Lower leg skin (tissue), 3 donors: ENCODE measurements around the gene BHLHE23.

Source experiments
- POLR2A ChIP-seq, 2 donors: fragments of 450-650 bp; IDR thresholded peaks; one replicate each; pipeline ENCODE4 v1.6.1; 2016 to 2017; ENCODE audit warnings: antibody characterized with exemption in 2 of 2, mild to moderate bottlenecking in 1 of 2, moderate library complexity in 1 of 2
- TF ChIP-seq, protein P1 (sequence below), 3 donors: fragments of 450-650 bp; IDR thresholded peaks; one replicate each; pipeline ENCODE4 v1.5.1; 2016; ENCODE audit warnings: antibody characterized with exemption in 3 of 3, mild to moderate bottlenecking in 3 of 3, moderate library complexity in 2 of 3

DNA sequence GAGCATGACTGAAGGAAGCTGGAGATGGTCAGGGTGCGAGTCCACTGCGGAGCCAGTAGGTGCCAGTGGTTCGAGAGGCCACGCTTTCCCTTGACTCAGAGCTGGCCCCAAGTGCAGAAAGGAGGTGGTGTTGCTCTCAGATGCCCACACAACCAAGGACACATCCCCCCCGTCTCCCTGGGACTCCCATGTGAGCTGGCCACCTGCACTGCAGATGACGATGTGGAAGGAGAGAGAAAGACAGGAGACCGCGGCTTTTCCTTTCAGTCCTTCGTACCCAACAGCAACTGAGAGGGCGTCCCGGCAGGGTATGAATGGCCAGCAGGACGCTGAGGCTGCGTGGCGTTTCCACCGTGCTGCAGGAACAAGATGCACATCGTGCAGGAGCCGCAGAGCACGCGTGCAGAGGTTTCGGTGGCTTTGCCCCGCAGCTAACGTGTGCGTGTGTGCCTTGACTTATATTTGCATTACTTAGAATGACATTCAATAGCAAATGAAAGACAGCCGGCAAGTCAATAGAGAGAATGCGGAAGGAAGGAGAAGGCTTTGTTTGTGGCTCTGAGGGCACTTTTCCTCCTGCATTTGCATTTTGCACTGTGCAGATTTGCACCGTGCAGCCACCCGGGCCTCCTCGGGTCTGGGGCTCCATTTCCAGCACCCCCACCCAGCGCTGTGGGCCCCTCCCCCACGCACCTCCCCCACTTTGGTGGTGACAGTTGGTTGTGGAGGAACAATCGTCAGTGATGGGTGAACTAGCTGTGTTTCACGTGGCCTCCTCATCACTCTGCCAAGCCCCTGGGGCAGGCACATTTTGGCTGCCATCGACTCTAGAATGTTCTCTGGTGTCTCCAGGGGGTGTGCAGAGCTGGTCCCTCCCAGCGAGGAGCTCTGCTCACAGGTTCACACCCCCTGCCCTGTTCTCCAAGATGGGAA lies 26.4 kb upstream of the BHLHE23 start:
- TF ChIP-seq, protein P1, sequence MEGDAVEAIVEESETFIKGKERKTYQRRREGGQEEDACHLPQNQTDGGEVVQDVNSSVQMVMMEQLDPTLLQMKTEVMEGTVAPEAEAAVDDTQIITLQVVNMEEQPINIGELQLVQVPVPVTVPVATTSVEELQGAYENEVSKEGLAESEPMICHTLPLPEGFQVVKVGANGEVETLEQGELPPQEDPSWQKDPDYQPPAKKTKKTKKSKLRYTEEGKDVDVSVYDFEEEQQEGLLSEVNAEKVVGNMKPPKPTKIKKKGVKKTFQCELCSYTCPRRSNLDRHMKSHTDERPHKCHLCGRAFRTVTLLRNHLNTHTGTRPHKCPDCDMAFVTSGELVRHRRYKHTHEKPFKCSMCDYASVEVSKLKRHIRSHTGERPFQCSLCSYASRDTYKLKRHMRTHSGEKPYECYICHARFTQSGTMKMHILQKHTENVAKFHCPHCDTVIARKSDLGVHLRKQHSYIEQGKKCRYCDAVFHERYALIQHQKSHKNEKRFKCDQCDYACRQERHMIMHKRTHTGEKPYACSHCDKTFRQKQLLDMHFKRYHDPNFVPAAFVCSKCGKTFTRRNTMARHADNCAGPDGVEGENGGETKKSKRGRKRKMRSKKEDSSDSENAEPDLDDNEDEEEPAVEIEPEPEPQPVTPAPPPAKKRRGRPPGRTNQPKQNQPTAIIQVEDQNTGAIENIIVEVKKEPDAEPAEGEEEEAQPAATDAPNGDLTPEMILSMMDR (IDR thresholded peaks at IDR 0.05), result no peak
- TF ChIP-seq POLR2A (IDR thresholded peaks at IDR 0.05), result no peak
